Neural cell (in vitro differentiated cells): ENCODE results near the gene LHX4.

Experiments
- CTCF ChIP-seq: fragments of 450-650 bp; IDR thresholded peaks from 2 replicates; pipeline ENCODE4 v1.5.1; 2014; ENCODE audit warnings: antibody characterized with exemption, mild to moderate bottlenecking, moderate library complexity; ENCODE audit not compliant: poor library complexity, severe bottlenecking
- EP300 ChIP-seq: fragments of 450-650 bp; conservative IDR thresholded peaks from 2 replicates; pipeline ENCODE4 v1.6.1; 2014; ENCODE audit warnings: antibody characterized with exemption, mild to moderate bottlenecking, moderate library complexity; ENCODE audit not compliant: poor library complexity, severe bottlenecking
- EZH2 ChIP-seq: fragments of 200-600, 300-800 bp; shearing (Covaris generic), sonication (generic); IDR thresholded peaks from 2 replicates; pipeline ENCODE4 v1.6.1; 2014; ENCODE audit warnings: antibody characterized with exemption, low read length, borderline replicate concordance, mild to moderate bottlenecking; ENCODE audit not compliant: insufficient read depth, poor library complexity, severe bottlenecking
- MXI1 ChIP-seq: fragments of 450-650 bp; conservative IDR thresholded peaks from 2 replicates; pipeline ENCODE4 v1.6.1; 2014; ENCODE audit warnings: antibody characterized with exemption, mild to moderate bottlenecking; ENCODE audit not compliant: poor library complexity, severe bottlenecking
- RAD21 ChIP-seq: fragments of 450-650 bp; conservative IDR thresholded peaks from 2 replicates; pipeline ENCODE4 v1.6.1; 2014; ENCODE audit warnings: antibody characterized with exemption, mild to moderate bottlenecking, moderate library complexity
- REST ChIP-seq: IDR thresholded peaks from 2 replicates; pipeline ENCODE4 v1.6.1; 2012; ENCODE audit warnings: borderline replicate concordance
- SMC3 ChIP-seq: fragments of 450-650 bp; conservative IDR thresholded peaks from 2 replicates; pipeline ENCODE4 v1.6.1; 2014; ENCODE audit warnings: antibody characterized with exemption, mild to moderate bottlenecking, moderate library complexity; ENCODE audit not compliant: poor library complexity

DNA sequence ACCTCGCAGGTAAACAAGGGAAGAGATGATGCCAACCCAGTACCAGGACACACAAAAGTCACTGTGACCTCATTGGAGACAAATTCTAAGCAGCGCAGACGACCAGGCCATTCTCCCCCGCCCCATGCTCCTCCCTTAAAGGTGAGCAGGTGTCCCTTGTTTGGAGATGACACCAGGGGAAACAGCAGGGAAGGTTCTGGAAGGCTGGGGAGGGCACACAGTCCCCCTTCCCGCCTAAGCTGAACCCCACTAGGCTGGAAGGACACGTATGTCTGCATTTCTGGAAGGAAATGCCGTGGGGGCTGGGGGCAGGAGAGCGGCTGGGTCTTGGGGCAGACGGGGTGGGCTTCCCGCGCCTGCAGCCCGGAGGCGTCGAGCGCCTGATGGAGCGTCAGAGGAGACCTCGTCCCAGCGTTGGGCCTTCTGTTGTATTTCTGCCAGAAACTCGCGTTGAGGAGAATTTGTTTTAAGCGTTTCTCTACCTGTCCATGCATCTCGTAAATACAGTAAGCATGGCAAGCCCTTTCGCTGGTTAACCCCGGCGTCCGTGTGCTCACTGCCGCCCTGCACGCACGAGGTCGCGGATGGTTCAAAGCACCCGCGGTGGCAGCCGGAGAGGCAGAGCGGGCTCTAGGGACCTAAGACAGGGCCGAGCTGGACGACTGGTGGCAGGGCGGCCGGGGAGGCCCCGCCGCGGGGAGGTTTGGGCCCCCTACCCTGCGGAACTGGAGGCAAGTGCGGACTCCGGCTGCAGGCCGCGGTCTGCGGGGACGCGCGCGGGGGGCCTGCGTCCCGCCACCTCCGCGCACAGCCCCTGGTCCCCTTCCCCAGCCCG lies 1.2 kb upstream of the LHX4 start:
- TF ChIP-seq CTCF: no peak
- TF ChIP-seq EZH2: no peak
- no peak for TF ChIP-seq REST
- TF ChIP-seq EP300: no peak
- TF ChIP-seq SMC3: no peak
- no peak for TF ChIP-seq RAD21
- TF ChIP-seq MXI1: no peak
